GM15510 (cell line): Measurements from ENCODE around the gene RAB8B.

Experiments used
- POLR2A ChIP-seq: IDR thresholded peaks from 3 replicates; pipeline ENCODE4 v1.6.1; 2011; ENCODE audit warnings: borderline replicate concordance; ENCODE audit not compliant: insufficient read length; ENCODE audit errors: extremely low read depth

Gene RAB8B

GRCh38 chr15:63211549-63211948 lies 22.1 kb downstream of the RAB8B start:
- no peak for TF ChIP-seq POLR2A

GRCh38 chr15:63212050-63213004 lies 22.9 kb downstream of the RAB8B start:
- TF ChIP-seq POLR2A, result no peak

GRCh38 chr15:63218100-63218808 lies 28.8 kb downstream of the RAB8B start:
- no peak for TF ChIP-seq POLR2A

- no peak for TF ChIP-seq POLR2A
Measured at GRCh38 chr15:63219196-63219710, 29.8 kb downstream of the RAB8B start.

GRCh38 chr15:63221346-63221745 lies 31.9 kb downstream of the RAB8B start:
- no peak for TF ChIP-seq POLR2A

- no peak for TF ChIP-seq POLR2A
Measured at GRCh38 chr15:63223463-63223862, 34.1 kb downstream of the RAB8B start.

GRCh38 chr15:63225381-63225780 lies 36.0 kb downstream of the RAB8B start:
- TF ChIP-seq POLR2A, result no peak

GRCh38 chr15:63226155-63226883 lies 36.9 kb downstream of the RAB8B start:
- TF ChIP-seq POLR2A, result no peak

GRCh38 chr15:63226966-63227401 lies 37.6 kb downstream of the RAB8B start:
- no peak for TF ChIP-seq POLR2A

GRCh38 chr15:63227689-63228088 lies 38.3 kb downstream of the RAB8B start:
- TF ChIP-seq POLR2A, result no peak

- no peak for TF ChIP-seq POLR2A
Measured at GRCh38 chr15:63231206-63231605, 41.8 kb downstream of the RAB8B start.

GRCh38 chr15:63231706-63232105 lies 42.3 kb downstream of the RAB8B start:
- TF ChIP-seq POLR2A, result no peak

- TF ChIP-seq POLR2A, result no peak
Measured at GRCh38 chr15:63232405-63232804, 43.0 kb downstream of the RAB8B start.

- no peak for TF ChIP-seq POLR2A
Measured at GRCh38 chr15:63232943-63233342, 43.5 kb downstream of the RAB8B start.

GRCh38 chr15:63233667-63234423 lies 44.4 kb downstream of the RAB8B start:
- no peak for TF ChIP-seq POLR2A

- no peak for TF ChIP-seq POLR2A
Measured at GRCh38 chr15:63234451-63234870, 45.1 kb downstream of the RAB8B start.
